Measurements from ENCODE around the gene CBR1.

Gene CBR1

GRCh38 chr21:36109868-36110267, 40.0 kb downstream of the CBR1 start:
- H3K27ac ChIP-seq: no peak overlapping the region
- DNase-seq (ENCODE audit: low read depth, low spot score): no peak

- no peak for DNase-seq (ENCODE audit: low read depth, low spot score)
- H3K27ac ChIP-seq: no peak overlapping the region
Observed at GRCh38 chr21:36111238-36111637, 41.4 kb downstream of the CBR1 start.

DNA sequence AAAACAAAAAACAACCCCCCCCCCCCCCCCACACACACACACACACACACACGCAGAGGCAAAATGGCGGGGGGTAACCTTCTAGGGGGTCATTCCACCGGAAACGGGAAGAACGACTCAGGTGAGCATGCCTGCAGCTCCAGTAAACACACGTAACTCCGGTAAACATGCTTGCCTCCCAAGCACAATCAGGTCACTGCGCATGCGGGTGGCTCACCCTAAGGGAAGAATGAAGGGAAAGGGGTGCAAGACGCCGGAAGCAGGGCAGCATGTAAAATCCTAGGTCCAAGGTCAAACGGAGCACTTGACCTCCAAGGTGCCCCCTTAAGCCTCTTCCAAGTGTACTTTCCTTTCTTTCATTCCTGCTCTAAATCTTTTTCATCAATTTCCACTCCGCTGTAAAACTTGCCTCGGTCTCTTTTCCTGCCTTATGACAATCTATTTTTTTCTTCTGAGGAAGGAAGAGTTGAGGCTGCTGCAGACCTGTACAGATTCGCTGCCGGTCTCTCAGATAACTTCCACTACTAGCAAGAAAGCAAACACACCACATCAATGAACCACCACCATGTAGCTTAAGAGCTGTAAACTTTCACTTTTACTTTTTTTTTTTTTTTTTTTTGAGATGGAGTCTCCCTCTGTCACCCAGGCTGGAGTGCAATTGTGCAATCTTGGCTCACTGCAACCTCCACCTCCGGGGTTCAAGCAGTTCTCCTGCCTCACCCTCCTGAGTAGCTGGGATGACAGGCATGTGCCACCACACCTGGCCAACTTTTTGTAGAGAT, 44.0 kb downstream of the CBR1 start:
- no peak for DNase-seq (ENCODE audit: low read depth, low spot score)
- peak overlapping the region; percentile 19 for H3K27ac ChIP-seq

- DNase-seq (ENCODE audit: low read depth, low spot score): no peak
Observed at GRCh38 chr21:36115138-36115730, 45.4 kb downstream of the CBR1 start.

GRCh38 chr21:36117286-36117741, 47.5 kb downstream of the CBR1 start:
- H3K27ac ChIP-seq: no peak overlapping the region
- DNase-seq (ENCODE audit: low read depth, low spot score): no peak

More at GRCh38 chr21:36115138-36115730, 45.4 kb downstream of the CBR1 start:
- no peak overlapping the region for H3K27ac ChIP-seq

DNA sequence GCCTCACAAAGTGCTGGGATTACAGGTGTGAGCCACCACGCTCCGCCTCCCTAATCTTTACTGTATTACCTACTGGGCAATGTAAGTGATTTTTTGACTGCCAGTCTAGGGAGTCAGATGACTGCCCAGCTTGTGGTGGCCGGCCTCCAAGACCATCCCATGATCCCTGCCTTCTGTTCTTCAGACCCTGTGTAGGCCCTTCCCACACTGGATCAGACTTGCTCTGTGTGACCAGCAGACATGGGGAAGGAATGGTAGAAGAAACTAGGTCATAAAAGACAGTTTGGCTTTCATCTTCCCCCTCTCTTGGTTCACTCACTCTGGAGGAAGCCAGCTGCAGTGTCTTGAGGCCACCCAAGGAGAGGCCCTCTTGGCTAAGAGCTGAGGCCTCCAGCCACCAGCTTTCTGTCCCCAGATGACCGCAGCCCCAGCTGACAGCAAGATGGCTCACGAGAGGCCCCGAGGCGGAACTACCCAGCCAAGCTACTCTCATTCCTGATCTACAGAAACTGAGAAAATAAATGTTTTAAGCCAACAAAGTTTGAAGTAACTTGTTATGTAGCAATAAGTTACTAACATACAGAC, 50.6 kb downstream of the CBR1 start:
- H3K27ac ChIP-seq: no peak overlapping the region
- DNase-seq (ENCODE audit: low read depth, low spot score): no peak
